Measurements from ENCODE around the gene ZBTB32. TPM values are rescaled to one million over a fixed set of nuclear protein-coding genes. Genes with fewer than 3 reads are reported as not detected.
A peak's percentile ranks its signal among the peaks of the same experiment; 100 is the strongest.

The ZBTB32 gene
- total RNA-seq, 4 donors from 2014 or later, result 0.38 TPM; not detected in 3

DNA sequence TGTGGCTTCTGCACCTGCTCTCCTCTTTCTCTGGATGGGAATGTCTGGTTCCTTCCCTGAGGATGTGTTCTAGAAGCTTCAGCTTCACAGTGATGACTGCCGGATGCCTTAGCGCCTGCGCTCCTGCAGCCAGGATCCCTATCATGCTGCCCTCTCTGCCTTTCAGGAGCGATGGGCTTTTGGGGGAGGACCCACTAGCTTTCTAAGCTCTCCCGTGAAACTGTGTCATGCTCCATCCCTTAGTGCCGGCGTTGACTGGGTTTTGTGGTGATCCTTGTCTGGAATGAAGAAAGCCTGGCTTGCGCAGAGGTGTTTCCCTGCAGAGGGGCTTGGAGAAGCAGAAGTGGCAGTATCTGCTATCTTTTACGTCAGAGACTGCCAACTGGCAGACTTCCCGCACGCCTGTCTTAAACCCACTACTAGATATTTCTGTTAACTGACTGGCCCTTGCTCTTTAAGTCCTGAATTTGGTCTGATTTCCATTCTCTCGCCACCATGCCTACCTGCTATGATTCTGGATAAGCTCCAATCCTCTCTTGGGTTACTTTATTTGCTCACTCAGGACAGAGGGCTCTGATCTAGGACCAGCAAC is 9.6 kb downstream of the ZBTB32 start:
- intact Hi-C loops (cut with DNase I), result loop anchor here (10.0 kb wide), 1 partner anchor 169 kb away; the partner anchor contains the start of gene TMEM147
- H3K4me1 ChIP-seq, result peaks cover 16 to 51% (median 16%) of the 10 kb centered on the region in 3 donors
- no peaks in the 10 kb centered on the region for H3K27me3 ChIP-seq
- no peak for DNase-seq
- no peak for TF ChIP-seq POLR2A (IDR thresholded peaks at IDR 0.05)
- TF ChIP-seq, protein P1, sequence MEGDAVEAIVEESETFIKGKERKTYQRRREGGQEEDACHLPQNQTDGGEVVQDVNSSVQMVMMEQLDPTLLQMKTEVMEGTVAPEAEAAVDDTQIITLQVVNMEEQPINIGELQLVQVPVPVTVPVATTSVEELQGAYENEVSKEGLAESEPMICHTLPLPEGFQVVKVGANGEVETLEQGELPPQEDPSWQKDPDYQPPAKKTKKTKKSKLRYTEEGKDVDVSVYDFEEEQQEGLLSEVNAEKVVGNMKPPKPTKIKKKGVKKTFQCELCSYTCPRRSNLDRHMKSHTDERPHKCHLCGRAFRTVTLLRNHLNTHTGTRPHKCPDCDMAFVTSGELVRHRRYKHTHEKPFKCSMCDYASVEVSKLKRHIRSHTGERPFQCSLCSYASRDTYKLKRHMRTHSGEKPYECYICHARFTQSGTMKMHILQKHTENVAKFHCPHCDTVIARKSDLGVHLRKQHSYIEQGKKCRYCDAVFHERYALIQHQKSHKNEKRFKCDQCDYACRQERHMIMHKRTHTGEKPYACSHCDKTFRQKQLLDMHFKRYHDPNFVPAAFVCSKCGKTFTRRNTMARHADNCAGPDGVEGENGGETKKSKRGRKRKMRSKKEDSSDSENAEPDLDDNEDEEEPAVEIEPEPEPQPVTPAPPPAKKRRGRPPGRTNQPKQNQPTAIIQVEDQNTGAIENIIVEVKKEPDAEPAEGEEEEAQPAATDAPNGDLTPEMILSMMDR (IDR thresholded peaks at IDR 0.05), result no peak
- H3K27ac ChIP-seq, result peak overlapping the region in 2 of 4 donors; percentile 2 to 25
- no peaks in the 10 kb centered on the region for H3K9me3 ChIP-seq
- peak overlapping the region in 1 of 4 donors; percentile 23 for H3K4me3 ChIP-seq
- WGBS, 2 donors, result 66 to 76% methylated on average over 5 to 8 of the region's 12 CpGs
- no peaks in the 10 kb centered on the region for H3K36me3 ChIP-seq

DNA sequence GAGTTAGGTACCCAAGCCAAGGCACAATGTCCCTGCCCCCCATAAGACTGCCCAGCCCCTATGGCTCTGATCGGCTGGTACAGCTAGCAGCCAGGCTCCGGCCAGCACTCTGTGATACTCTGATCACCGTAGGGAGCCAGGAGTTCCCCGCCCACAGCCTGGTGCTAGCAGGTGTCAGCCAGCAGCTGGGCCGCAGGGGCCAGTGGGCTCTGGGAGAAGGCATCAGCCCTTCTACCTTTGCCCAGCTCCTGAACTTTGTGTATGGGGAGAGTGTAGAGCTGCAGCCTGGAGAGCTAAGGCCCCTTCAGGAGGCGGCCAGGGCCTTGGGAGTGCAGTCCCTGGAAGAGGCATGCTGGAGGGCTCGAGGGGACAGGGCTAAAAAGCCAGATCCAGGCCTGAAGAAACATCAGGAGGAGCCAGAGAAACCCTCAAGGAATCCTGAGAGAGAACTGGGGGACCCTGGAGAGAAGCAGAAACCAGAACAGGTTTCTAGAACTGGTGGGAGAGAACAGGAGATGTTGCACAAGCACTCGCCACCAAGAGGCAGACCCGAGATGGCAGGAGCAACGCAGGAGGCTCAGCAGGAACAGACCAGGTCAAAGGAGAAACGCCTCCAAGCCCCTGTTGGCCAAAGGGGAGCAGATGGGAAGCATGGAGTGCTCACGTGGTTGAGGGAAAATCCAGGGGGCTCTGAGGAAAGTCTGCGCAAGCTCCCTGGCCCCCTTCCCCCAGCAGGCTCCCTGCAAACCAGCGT is 10.4 kb downstream of the ZBTB32 start:
- intact Hi-C loops (cut with DNase I), result loop anchor here (10.0 kb wide), 1 partner anchor 170 kb away; the partner anchor contains the start of gene TMEM147
- Histone ChIP-seq H3K4me3 (peak overlapping the region in 1 of 4 donors; percentile 6), H3K36me3 (peaks cover 0 to 5% (median 0%) of the 10 kb centered on the region in 3 donors), H3K4me1 (peaks cover 22 to 51% (median 24%) of the 10 kb centered on the region in 3 donors), H3K27ac (peak overlapping the region in 2 of 4 donors; percentile 25 to 47), H3K27me3 (no peaks in the 10 kb centered on the region), H3K9me3 (no peaks in the 10 kb centered on the region)
- TF ChIP-seq POLR2A (IDR thresholded peaks at IDR 0.05), result no peak
- TF ChIP-seq, protein P1 (IDR thresholded peaks at IDR 0.05), result no peak
- no peak for DNase-seq
- WGBS, 2 donors, result 74 to 84% methylated on average over 7 of the region's 14 CpGs

- peak overlapping the region in 1 of 4 donors; percentile 98 for H3K4me3 ChIP-seq
- H3K27ac ChIP-seq, result peak overlapping the region; percentile 86 to 98 (median 94)
- WGBS, 2 donors, result 80 to 86% methylated on average over 1 of the region's 7 CpGs
- TF ChIP-seq, protein P1 (IDR thresholded peaks at IDR 0.05), result no peak
- no peak for TF ChIP-seq POLR2A (IDR thresholded peaks at IDR 0.05)
- no peaks in the 10 kb centered on the region for H3K9me3 ChIP-seq
- no peaks in the 10 kb centered on the region for H3K27me3 ChIP-seq
- DNase-seq, result no peak
- H3K36me3 ChIP-seq, result peaks cover 0 to 11% (median 0%) of the 10 kb centered on the region in 3 donors
- peaks cover 24 to 49% (median 25%) of the 10 kb centered on the region in 3 donors for H3K4me1 ChIP-seq
- intact Hi-C loops (cut with DNase I), result loop anchor here (10.0 kb wide), 1 partner anchor 171 kb away; the partner anchor contains the start of gene TMEM147
Observed at GRCh38 chr19:35715355-35715809, 11.0 kb downstream of the ZBTB32 start.

DNA sequence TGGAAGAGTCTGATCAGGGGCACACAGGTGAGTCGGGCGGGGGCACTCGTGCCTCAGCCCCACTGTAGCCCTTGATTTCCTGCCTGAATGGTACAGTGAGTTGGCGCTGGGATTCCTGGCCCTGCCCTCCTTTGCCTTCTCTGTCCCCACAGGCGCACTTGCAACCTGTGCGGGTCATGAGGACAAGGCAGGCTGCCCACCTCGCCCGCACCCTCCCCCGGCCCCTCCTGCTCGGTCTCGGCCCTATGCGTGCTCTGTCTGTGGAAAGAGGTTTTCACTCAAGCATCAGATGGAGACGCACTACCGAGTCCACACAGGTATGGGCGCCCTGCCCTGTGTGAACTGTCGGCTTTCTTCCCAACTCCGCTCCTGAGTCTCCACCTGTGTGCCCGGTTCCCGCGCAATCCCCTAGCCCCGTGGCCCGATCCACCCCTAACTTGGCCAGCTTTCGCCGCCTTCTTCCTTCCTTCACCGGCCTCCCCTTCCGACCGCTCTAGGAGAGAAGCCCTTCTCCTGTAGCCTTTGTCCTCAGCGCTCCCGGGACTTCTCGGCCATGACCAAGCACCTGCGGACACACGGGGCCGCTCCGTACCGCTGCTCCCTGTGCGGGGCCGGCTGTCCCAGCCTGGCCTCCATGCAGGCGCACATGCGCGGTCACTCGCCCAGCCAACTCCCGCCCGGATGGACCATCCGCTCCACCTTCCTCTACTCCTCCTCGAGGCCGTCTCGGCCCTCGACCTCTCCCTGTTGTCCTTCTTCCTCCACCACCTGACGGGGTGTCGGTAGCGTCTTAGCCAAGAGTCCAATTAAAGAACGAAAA is 11.8 kb downstream of the ZBTB32 start:
- intact Hi-C loops (cut with DNase I), result loop anchor here (2.0 to 10.0 kb wide), 2 partner anchors 21 to 171 kb away; partner anchors contain the start of gene TMEM147
- WGBS, 2 donors, result 1 to 4% methylated on average over 21 to 34 of the region's 52 CpGs
- H3K4me1 ChIP-seq, result peaks cover 24 to 46% (median 25%) of the 10 kb centered on the region in 3 donors

More for the DNA sequence above, 11.8 kb downstream of the ZBTB32 start:
- Histone ChIP-seq H3K27me3 (no peaks in the 10 kb centered on the region), H3K9me3 (no peaks in the 10 kb centered on the region), H3K36me3 (peaks cover 0 to 19% (median 7%) of the 10 kb centered on the region in 3 donors), H3K4me3 (peak overlapping the region; percentile 75 to 98 (median 94)), H3K27ac (peak overlapping the region; percentile 86 to 98 (median 94))
- TF ChIP-seq, protein P1 (IDR thresholded peaks at IDR 0.05), result no peak
- no peak for TF ChIP-seq POLR2A (IDR thresholded peaks at IDR 0.05)
- DNase-seq, result no peak
